IMR-90 (cell line): ENCODE measurements around the gene KLC4. TPM values are rescaled to one million over a fixed set of nuclear protein-coding genes. Genes with fewer than 3 reads are reported as not detected.

Experiments
- ATAC-seq: fragments of 200-7000 bp; cut with Tn5 transposase; 2 replicates; pipeline ENCODE4 v1.9.1; 2020; ENCODE audit warnings: low read depth, mild to moderate bottlenecking, moderate library complexity
- BruUV-seq: library from RNA; stranded (reverse); fragments of 400-500 nt; replicated peaks from 2 replicates; lab custom pipeline; 2021; lab: Mats Ljungman, UMichigan
- CTCF ChIA-PET: fragments of 300-600 bp; formaldehyde crosslinking; extraction: SDS; loops from one replicate; lab custom pipeline; 2021; ENCODE audit warnings: antibody characterized with exemption; lab: Yijun Ruan, JAX
- POLR2A ChIA-PET: fragments of 300-600 bp; sonication (Branson Sonifier 250); formaldehyde crosslinking; loops from one replicate; lab custom pipeline; 2022; ENCODE audit warnings: antibody characterized with exemption; ENCODE audit not compliant: unreplicated experiment; lab: Charles Lee
- DNase-seq: peaks from one replicate; pipeline ENCODE4 v3.0.0; 2013
- H2AFZ ChIP-seq: replicated peaks from 2 replicates; pipeline ENCODE3; 2013; ENCODE audit warnings: low read length, mild to moderate bottlenecking; ENCODE audit not compliant: poor library complexity
- H2AK5ac ChIP-seq: 2 replicates; pipeline ENCODE4 v1.6.1; 2013; ENCODE audit warnings: low read depth, low read length, inconsistent platforms
- H2AK9ac ChIP-seq: replicated peaks from 2 replicates; pipeline ENCODE3; 2013; ENCODE audit warnings: mild to moderate bottlenecking, low read depth, low read length, moderate library complexity; ENCODE audit not compliant: poor library complexity
- H2BK120ac ChIP-seq: 2 replicates; pipeline ENCODE4 v1.6.1; 2013; ENCODE audit warnings: low read depth, low read length, inconsistent platforms
- H2BK15ac ChIP-seq: 3 replicates; pipeline ENCODE4 v1.6.1; 2013; ENCODE audit warnings: low read depth, low read length, inconsistent platforms
- H2BK20ac ChIP-seq: 2 replicates; pipeline ENCODE4 v1.6.1; 2013; ENCODE audit warnings: low read depth, mild to moderate bottlenecking, inconsistent platforms, low read length, moderate library complexity
- H2BK5ac ChIP-seq: 2 replicates; pipeline ENCODE4 v1.6.1; 2013; ENCODE audit warnings: mild to moderate bottlenecking, low read depth, low read length, inconsistent platforms; ENCODE audit not compliant: poor library complexity, severe bottlenecking
- H3K14ac ChIP-seq: replicated peaks from 2 replicates; pipeline ENCODE4 v1.6.1; 2013; ENCODE audit warnings: low read depth, low read length, inconsistent platforms
- H3K18ac ChIP-seq: 2 replicates; pipeline ENCODE4 v1.6.1; 2013; ENCODE audit warnings: low read depth, low read length, control low read depth
- H3K23ac ChIP-seq: 2 replicates; pipeline ENCODE4 v1.6.1; 2013; ENCODE audit warnings: low read depth, low read length, inconsistent platforms
- H3K27ac ChIP-seq: 2 replicates; pipeline ENCODE4 v1.5.1; 2013; ENCODE audit warnings: mild to moderate bottlenecking, control low read depth, low read length; ENCODE audit not compliant: insufficient read depth
- H3K27me3 ChIP-seq: 2 replicates; pipeline ENCODE4 v1.6.1; 2013; ENCODE audit warnings: low read length; ENCODE audit not compliant: control insufficient read depth, insufficient read depth
- H3K36me3 ChIP-seq: 2 replicates; pipeline ENCODE4 v1.6.1; 2013; ENCODE audit warnings: low read length, mixed read lengths; ENCODE audit not compliant: control insufficient read depth, insufficient read depth
- H3K4ac ChIP-seq: 2 replicates; pipeline ENCODE4 v1.6.1; 2013; ENCODE audit warnings: low read depth, low read length, inconsistent platforms
- H3K4me1 ChIP-seq: 2 replicates; pipeline ENCODE4 v1.6.1; 2013; ENCODE audit warnings: low read length, mixed read lengths; ENCODE audit not compliant: control insufficient read depth, insufficient read depth
- H3K4me2 ChIP-seq: 2 replicates; pipeline ENCODE4 v1.6.1; 2013; ENCODE audit warnings: low read depth, mild to moderate bottlenecking, control low read depth, low read length, moderate library complexity
- H3K4me3 ChIP-seq: 2 replicates; pipeline ENCODE4 v1.5.1; 2013; ENCODE audit warnings: low read depth, mild to moderate bottlenecking, control low read depth, low read length, moderate library complexity; ENCODE audit not compliant: insufficient read depth
- H3K56ac ChIP-seq: 2 replicates; pipeline ENCODE4 v1.6.1; 2013; ENCODE audit warnings: low read length, inconsistent platforms; ENCODE audit not compliant: insufficient read depth; ENCODE audit errors: extremely low read depth
- H3K79me1 ChIP-seq, 2 experiments: 2 replicates each; pipeline ENCODE4 v1.6.1; 2013; ENCODE audit warnings: low read length in 2 of 2, inconsistent platforms in 1 of 2, low read depth in 1 of 2
- H3K9ac ChIP-seq: 2 replicates; pipeline ENCODE4 v1.6.1; 2013; ENCODE audit warnings: low read depth, low read length, control low read depth
- H3K9me1 ChIP-seq: 2 replicates; pipeline ENCODE4 v1.6.1; 2013; ENCODE audit warnings: low read length, inconsistent platforms; ENCODE audit not compliant: insufficient read depth
- H3K9me3 ChIP-seq: 2 replicates; pipeline ENCODE4 v1.6.1; 2013; ENCODE audit warnings: low read length; ENCODE audit not compliant: control insufficient read depth, insufficient read depth
- H4K20me1 ChIP-seq: 2 replicates; pipeline ENCODE4 v1.6.1; 2013; ENCODE audit warnings: low read length, inconsistent platforms; ENCODE audit not compliant: insufficient read depth
- H4K5ac ChIP-seq: 2 replicates; pipeline ENCODE4 v1.6.1; 2013; ENCODE audit warnings: mild to moderate bottlenecking, low read depth, low read length, control low read depth
- H4K8ac ChIP-seq, 2 experiments: 2 replicates each; pipeline ENCODE4 v1.6.1; 2013; ENCODE audit warnings: low read depth in 2 of 2, low read length in 2 of 2, control low read depth in 1 of 2, inconsistent platforms in 1 of 2
- H4K91ac ChIP-seq: 2 replicates; pipeline ENCODE4 v1.6.1; 2013; ENCODE audit warnings: low read depth, low read length, inconsistent platforms; ENCODE audit not compliant: insufficient read depth
- BHLHE40 ChIP-seq: fragments of 150-350 bp; IDR thresholded peaks from 2 replicates; pipeline ENCODE4 v1.6.1; 2016; ENCODE audit warnings: mild to moderate bottlenecking, low read depth, low read length
- CEBPB ChIP-seq: IDR thresholded peaks from 2 replicates; pipeline ENCODE4 v1.6.1; 2012; ENCODE audit warnings: low read depth, low read length, improper control_type of control experiment
- CHD1 ChIP-seq: IDR thresholded peaks from 2 replicates; pipeline ENCODE4 v1.6.1; 2012; ENCODE audit warnings: low read depth, low read length, improper control_type of control experiment
- CTCF ChIP-seq: conservative IDR thresholded peaks from 2 replicates; pipeline ENCODE4 v1.5.1; 2012; ENCODE audit warnings: mild to moderate bottlenecking, low read depth, low read length, improper control_type of control experiment
- ELK1 ChIP-seq: fragments of 150-350 bp; IDR thresholded peaks from 2 replicates; pipeline ENCODE4 v1.6.1; 2016; ENCODE audit warnings: low read depth, mild to moderate bottlenecking, low read length, moderate library complexity, borderline replicate concordance
- FOS ChIP-seq: fragments of 150-350 bp; IDR thresholded peaks from 2 replicates; pipeline ENCODE4 v1.6.1; 2016; ENCODE audit warnings: low read depth, low read length
- MAFK ChIP-seq: IDR thresholded peaks from 2 replicates; pipeline ENCODE4 v1.6.1; 2012; ENCODE audit warnings: low read depth, low read length, improper control_type of control experiment
- MAZ ChIP-seq: IDR thresholded peaks from 2 replicates; pipeline ENCODE4 v1.6.1; 2012; ENCODE audit warnings: low read depth, mild to moderate bottlenecking, low read length, improper control_type of control experiment, moderate library complexity, borderline replicate concordance
- MXI1 ChIP-seq: IDR thresholded peaks from 2 replicates; pipeline ENCODE4 v1.6.1; 2012; ENCODE audit warnings: low read depth, mild to moderate bottlenecking, low read length, moderate library complexity, borderline replicate concordance
- NFE2L2 ChIP-seq: fragments of 150-350 bp; IDR thresholded peaks from 2 replicates; pipeline ENCODE4 v1.6.1; 2016; ENCODE audit warnings: low read depth, mild to moderate bottlenecking, low read length
- RCOR1 ChIP-seq: IDR thresholded peaks from 2 replicates; pipeline ENCODE4 v1.6.1; 2012; ENCODE audit warnings: mild to moderate bottlenecking, low read length, improper control_type of control experiment; ENCODE audit not compliant: insufficient replicate concordance
- RFX5 ChIP-seq: IDR thresholded peaks from 2 replicates; pipeline ENCODE4 v1.8.0; 2012; ENCODE audit warnings: low read depth, mild to moderate bottlenecking, low read length, moderate library complexity
- SMC3 ChIP-seq: fragments of 150-350 bp; IDR thresholded peaks from 2 replicates; pipeline ENCODE4 v1.6.1; 2016; ENCODE audit warnings: low read depth, mild to moderate bottlenecking, antibody characterized with exemption, low read length, moderate library complexity
- WGBS, 2 experiments: methylation state at CpG; one replicate each; pipeline versions ENCODE4 v1.1.5 to v1.1.7; 2013; ENCODE audit warnings: missing lambda C conversion rate in 2 of 2; ENCODE audit not compliant: insufficient read length in 1 of 2; ENCODE audit errors: extremely low coverage in 2 of 2; 5-methylcytosine and 5-hydroxymethylcytosine counted together
- dilution Hi-C: fragments of 300-500 bp; cut with HindIII; formaldehyde crosslinking; loops from one replicate; pipeline ENCODE4 v1.14.3; 2018; ENCODE audit warnings: low sequenced_read_pairs; ENCODE audit not compliant: unreplicated experiment
- in situ Hi-C: fragments of 300-500 bp; cut with MboI; formaldehyde crosslinking; loops from 3 replicates; pipeline ENCODE4 v1.14.3; 2019; ENCODE audit warnings: low sequenced_read_pairs, inconsistent platforms, mixed read lengths
- intact Hi-C: fragments of 100-400 bp; cut with micrococcal nuclease; formaldehyde crosslinking; loops from 2 replicates; pipeline ENCODE4 v1.10.0; 2022
- polyA plus RNA-seq, 3 experiments: library from polyadenylated mRNA; depleted of rRNA; stranded (reverse); fragments of >200 nt; gene quantifications; 2 replicates each; pipeline ENCODE4 v1.2.3, GENCODE V29; 2012; ENCODE audit warnings: low replicate concordance in 1 of 3
- total RNA-seq: library from RNA; depleted of rRNA; stranded (reverse); fragments of >200 nt; gene quantifications from 2 replicates; pipeline ENCODE4 v1.2.3, GENCODE V29; 2012

KLC4 gene
- total and polyA plus RNA-seq, 2 of the 4 experiments (the other 2 are of a cell fraction): 10.9 to 13.0 TPM

GRCh38 chr6:43021270-43022047 is 38.0 kb upstream of the KLC4 start, which contains the start of gene RRP36:
TSS of gene RRP36 (plus strand) at chr6:43021623. CDS start at chr6:43021655, 32 bp downstream.
- 0 out of 2 replicates have a peak, but pooled peaks cover 4% of the 10 kb centered on the region for H3K9me1 ChIP-seq
- H3K18ac ChIP-seq: peak within 1 kb of the TSS; percentile 58; the same call in 1 of the 2 replicates
- intact Hi-C loops (no loop called here), in situ Hi-C loops (no loop called here), dilution Hi-C loops (no loop called here)
- CTCF ChIA-PET: no interaction called here
- peak within 1 kb of the TSS; percentile 98 for H2AFZ ChIP-seq
- TF ChIP-seq MAFK (no peak), MXI1 (peak; percentile 72; the same call in 1 of the 2 replicates), FOS (no peak), CEBPB (peak; percentile 16; the same call in 1 of the 2 replicates), RCOR1 (no peak), ELK1 (no peak), CHD1 (no peak), MAZ (no peak), NFE2L2 (no peak), RFX5 (no peak), CTCF (no peak), BHLHE40 (no peak), SMC3 (no peak)
- H3K27me3 ChIP-seq: no peaks in the 10 kb centered on the region
- H3K4me3 ChIP-seq: peak within 1 kb of the TSS; percentile 77
- H2BK120ac ChIP-seq: peak within 1 kb of the TSS; percentile 74; the same call in 1 of the 2 replicates
- peak within 1 kb of the TSS; percentile 89 for H3K27ac ChIP-seq
- H4K5ac ChIP-seq: peak within 1 kb of the TSS; percentile 98
- H3K4me2 ChIP-seq: peak within 1 kb of the TSS; percentile 97
- DNase-seq: peak; percentile 58
- peak within 1 kb of the TSS; percentile 91 for H2AK5ac ChIP-seq
- H3K4me1 ChIP-seq: peaks cover 9% of the 10 kb centered on the region
- peak within 1 kb of the TSS; percentile 97 for H4K91ac ChIP-seq
- H3K36me3 ChIP-seq: peaks cover 48% of the 10 kb centered on the region
- peaks cover 26 to 72% of the 10 kb centered on the region in 2 experiments for H3K79me1 ChIP-seq
- H3K4ac ChIP-seq: peak within 1 kb of the TSS; percentile 99
- POLR2A ChIA-PET: interaction anchor here (0.6 kb wide), 3 partner anchors 38 to 248 kb away, joined by 3 read pairs; partner anchors contain the start of genes CNPY3, KLC4 and MRPL2
- peak within 1 kb of the TSS; percentile 94 for H3K23ac ChIP-seq
- peak within 1 kb of the TSS; percentile 77 for H3K56ac ChIP-seq
- H3K9me3 ChIP-seq: no peaks in the 10 kb centered on the region
- BruUV-seq: no TSS peak
- peaks cover 12% of the 10 kb centered on the region for H4K20me1 ChIP-seq
- H3K9ac ChIP-seq: peak within 1 kb of the TSS; percentile 95
- H2AK9ac ChIP-seq: peak within 1 kb of the TSS; percentile 97
- H2BK15ac ChIP-seq: no peak within 1 kb of the TSS
- 0% methylated on average over 12 of the region's 56 CpGs; no CpG with 5 or more reads in 1 of the 2 experiments for WGBS, 2 experiments
- H3K14ac ChIP-seq: peak within 1 kb of the TSS; percentile 98
- peak; percentile 91 for ATAC-seq
- H4K8ac ChIP-seq: peak within 1 kb of the TSS; percentile 88 to 99
- no peak within 1 kb of the TSS for H2BK20ac ChIP-seq
- peak within 1 kb of the TSS; percentile 83 for H2BK5ac ChIP-seq
